GM13976 (cell line): Measurements from ENCODE around the gene CALM1.

Experiments
- DNase-seq: peaks from one replicate; pipeline ENCODE4 v3.0.0; 2012; ENCODE audit warnings: low spot score
- CTCF ChIP-seq: IDR thresholded peaks from 2 replicates; pipeline ENCODE4 v1.5.1; 2012; ENCODE audit warnings: borderline replicate concordance, mild to moderate bottlenecking; ENCODE audit not compliant: insufficient read depth; ENCODE audit errors: extremely low read depth, missing control alignments, control extremely low read depth
- in situ Hi-C: fragments of 300-500 bp; cut with MboI; formaldehyde crosslinking; loops from one replicate; pipeline ENCODE4 v1.12.0; 2022; ENCODE audit warnings: low sequenced_read_pairs, mixed read lengths, inconsistent platforms; ENCODE audit not compliant: unreplicated experiment

Gene CALM1

GRCh38 chr14:90419200-90419599 is 22.4 kb downstream of the CALM1 start:
- no peak for DNase-seq
- TF ChIP-seq CTCF = no peak
- in situ Hi-C loops = no loop called here

GRCh38 chr14:90421001-90421631 is 24.3 kb downstream of the CALM1 start:
- no peak for TF ChIP-seq CTCF
- DNase-seq = no peak
- in situ Hi-C loops = no loop called here

- in situ Hi-C loops = no loop called here
- no peak for DNase-seq
- no peak for TF ChIP-seq CTCF
Observed at GRCh38 chr14:90421632-90422020, 24.8 kb downstream of the CALM1 start.

- in situ Hi-C loops = no loop called here
- DNase-seq = no peak
- no peak for TF ChIP-seq CTCF
Observed at GRCh38 chr14:90423166-90423565, 26.3 kb downstream of the CALM1 start.

GRCh38 chr14:90424075-90424474 is 27.2 kb downstream of the CALM1 start:
- no peak for TF ChIP-seq CTCF
- in situ Hi-C loops = no loop called here
- DNase-seq = no peak

- in situ Hi-C loops = no loop called here
- DNase-seq = no peak
- TF ChIP-seq CTCF = no peak
Observed at GRCh38 chr14:90424686-90425372, 28.0 kb downstream of the CALM1 start.
